ENCODE data around the gene DOCK4. TPM values are rescaled to one million over a fixed set of nuclear protein-coding genes. Genes with fewer than 3 reads are reported as not detected.
"Not testable (repeated sequence)": the region's sequence is repeated elsewhere in the genome, so short reads cannot be mapped to it uniquely, and the experiment has no call there.

Gene DOCK4
- polyA plus RNA-seq, 4 donors = 23.9 to 26.1 (median 25.0) TPM

GRCh38 chr7:112137141-112138101 lies 68.8 kb downstream of the DOCK4 start:
- DNase-seq (ENCODE audit: low read depth in 4 of 4, low spot score in 3 of 4) = no peak

- no peak for DNase-seq (ENCODE audit: low read depth in 4 of 4, low spot score in 3 of 4)
These were observed 69.8 kb downstream of the DOCK4 start for GRCh38 chr7:112136271-112137008.

- no peak for DNase-seq (ENCODE audit: low read depth in 4 of 4, low spot score in 3 of 4)
These were observed 70.4 kb downstream of the DOCK4 start for GRCh38 chr7:112135815-112136214.

- DNase-seq (ENCODE audit: low read depth in 4 of 4, low spot score in 3 of 4) = no peak
These were observed 72.2 kb downstream of the DOCK4 start for GRCh38 chr7:112134039-112134438.

GRCh38 chr7:112133328-112133727 lies 72.9 kb downstream of the DOCK4 start:
- no peak for DNase-seq (ENCODE audit: low read depth in 4 of 4, low spot score in 3 of 4)

- DNase-seq (ENCODE audit: low read depth in 4 of 4, low spot score in 3 of 4) = no peak
These were observed 74.0 kb downstream of the DOCK4 start for GRCh38 chr7:112132051-112132694.

- DNase-seq (ENCODE audit: low read depth in 4 of 4, low spot score in 3 of 4) = no peak
These were observed 75.3 kb downstream of the DOCK4 start for GRCh38 chr7:112130729-112131410.

- no peak for DNase-seq (ENCODE audit: low read depth in 4 of 4, low spot score in 3 of 4)
These were observed 76.4 kb downstream of the DOCK4 start for GRCh38 chr7:112129655-112130323.

GRCh38 chr7:112128461-112129425 lies 77.5 kb downstream of the DOCK4 start:
- DNase-seq (ENCODE audit: low read depth in 4 of 4, low spot score in 3 of 4) = not testable (repeated sequence)

GRCh38 chr7:112128041-112128440 lies 78.2 kb downstream of the DOCK4 start:
- not testable (repeated sequence) for DNase-seq (ENCODE audit: low read depth in 4 of 4, low spot score in 3 of 4)

GRCh38 chr7:112125250-112125649 lies 80.9 kb downstream of the DOCK4 start:
- no peak for DNase-seq (ENCODE audit: low read depth in 4 of 4, low spot score in 3 of 4)

GRCh38 chr7:112124061-112124766 lies 82.0 kb downstream of the DOCK4 start:
- no peak for DNase-seq (ENCODE audit: low read depth in 4 of 4, low spot score in 3 of 4)

GRCh38 chr7:112122798-112123197 lies 83.4 kb downstream of the DOCK4 start:
- no peak for DNase-seq (ENCODE audit: low read depth in 4 of 4, low spot score in 3 of 4)

GRCh38 chr7:112122144-112122543 lies 84.1 kb downstream of the DOCK4 start:
- no peak for DNase-seq (ENCODE audit: low read depth in 4 of 4, low spot score in 3 of 4)

GRCh38 chr7:112121318-112121717 lies 84.9 kb downstream of the DOCK4 start:
- no peak for DNase-seq (ENCODE audit: low read depth in 4 of 4, low spot score in 3 of 4)

GRCh38 chr7:112120696-112121217 lies 85.4 kb downstream of the DOCK4 start:
- no peak for DNase-seq (ENCODE audit: low read depth in 4 of 4, low spot score in 3 of 4)

- DNase-seq (ENCODE audit: low read depth in 4 of 4, low spot score in 3 of 4) = no peak
These were observed 87.3 kb downstream of the DOCK4 start for GRCh38 chr7:112118581-112119566.
